K562 (cell line): ENCODE measurements around the gene LHPP. TPM values are rescaled to one million over a fixed set of nuclear protein-coding genes. Genes with fewer than 3 reads are reported as not detected.

ENCODE experiments used
- ATAC-seq: fragments of 200-7000 bp; cut with Tn5 transposase; 3 replicates; pipeline ENCODE4 v1.9.1; 2020; ENCODE audit warnings: moderate library complexity
- BruUV-seq: library from RNA; stranded (reverse); fragments of 400-500 nt; replicated peaks from 2 replicates; lab custom pipeline; 2021; lab: Mats Ljungman, UMichigan
- CTCF ChIA-PET: fragments of 300-600 bp; formaldehyde crosslinking; extraction: SDS; loops from one replicate; lab custom pipeline; 2021; ENCODE audit warnings: low intra/inter-chr PET ratio; lab: Yijun Ruan, JAX
- POLR2A ChIA-PET: fragments of 300-600, 350-650 bp; sonication (Branson Sonifier 250); formaldehyde crosslinking; extraction: SDS; loops from one replicate; lab custom pipeline; 2021; ENCODE audit warnings: antibody characterized with exemption, inconsistent platforms; lab: Yijun Ruan, JAX
- DNase-seq, 4 experiments: peaks; one replicate each; pipeline versions ENCODE4 v3.0.0 to v3.0.0-alpha.2; 2011 to 2018; ENCODE audit warnings: low spot score in 3 of 4, mixed read lengths in 3 of 4; ENCODE audit errors: extremely low read depth in 1 of 4
- FAIRE-seq: peaks from 2 replicates; lab custom pipeline; 2011; peaks lifted over from hg19 to GRCh38; lab: Jason Lieb, UNC
- H2AFZ ChIP-seq: 2 replicates; pipeline ENCODE4 v1.6.0; 2011; ENCODE audit warnings: low read depth, low read length, control low read depth, inconsistent platforms
- H3K27ac ChIP-seq: fragments of 200-600 bp; 3 replicates; pipeline ENCODE4 v1.8.0; 2011; ENCODE audit warnings: low read depth, mild to moderate bottlenecking, control low read depth, inconsistent platforms, low read length, moderate library complexity, mixed read lengths; ENCODE audit errors: extremely low read depth
- H3K27me3 ChIP-seq, 2 experiments: fragments of 300-600 bp in 1 of 2; 2 replicates in 1 of 2; 3 replicates in 1 of 2; pipeline versions ENCODE4 v1.6.0 to v1.8.0; 2011; ENCODE audit warnings: inconsistent platforms in 2 of 2, low read length in 2 of 2, mild to moderate bottlenecking in 1 of 2, mixed read lengths in 1 of 2, moderate library complexity in 1 of 2; ENCODE audit not compliant: control insufficient read depth in 2 of 2, insufficient read depth in 2 of 2
- H3K36me3 ChIP-seq: fragments of 300-600 bp; 3 replicates; pipeline ENCODE4 v1.8.0; 2011; ENCODE audit warnings: mild to moderate bottlenecking, low read length, inconsistent platforms; ENCODE audit not compliant: control insufficient read depth, insufficient read depth
- H3K4me1 ChIP-seq, 2 experiments: fragments of 200-600 bp in 1 of 2; replicated peaks in 1 of 2; 2 replicates in 1 of 2; 3 replicates in 1 of 2; pipeline versions ENCODE4 v1.5.1 to v1.8.0; 2011; ENCODE audit warnings: inconsistent platforms in 2 of 2, low read length in 2 of 2, mild to moderate bottlenecking in 1 of 2, mixed read lengths in 1 of 2, moderate library complexity in 1 of 2; ENCODE audit not compliant: control insufficient read depth in 2 of 2, insufficient read depth in 2 of 2
- H3K4me2 ChIP-seq: 2 replicates; pipeline ENCODE4 v1.6.1; 2011; ENCODE audit warnings: low read length, control low read depth, inconsistent platforms, mixed read lengths; ENCODE audit not compliant: insufficient read depth
- H3K4me3 ChIP-seq: fragments of 200-600 bp; sonication (generic), shearing (Covaris generic); 2 replicates; pipeline ENCODE4 v1.5.1; 2016; ENCODE audit warnings: control low read depth, inconsistent platforms
- H3K79me2 ChIP-seq: fragments of 200-600 bp; 3 replicates; pipeline ENCODE4 v1.8.0; 2011; ENCODE audit warnings: low read length, inconsistent platforms; ENCODE audit not compliant: control insufficient read depth, insufficient read depth
- H3K9ac ChIP-seq, 2 experiments: 2 replicates each; pipeline versions ENCODE4 v1.6.0 to v1.6.1; 2011; ENCODE audit warnings: low read depth in 2 of 2, low read length in 2 of 2, control low read depth in 1 of 2, inconsistent platforms in 1 of 2, mild to moderate bottlenecking in 1 of 2, mixed read lengths in 1 of 2; ENCODE audit not compliant: insufficient read depth in 1 of 2
- H3K9me1 ChIP-seq: one replicate; pipeline ENCODE4 v1.6.0; 2011; ENCODE audit warnings: inconsistent platforms, mild to moderate bottlenecking, low read length, moderate library complexity; ENCODE audit not compliant: control insufficient read depth, insufficient read depth
- H3K9me3 ChIP-seq: replicated peaks from 2 replicates; pipeline ENCODE4 v1.5.1; 2011; ENCODE audit warnings: low read depth, low read length, inconsistent platforms; ENCODE audit not compliant: control insufficient read depth, insufficient read depth
- H4K20me1 ChIP-seq: replicated peaks from 2 replicates; pipeline ENCODE4 v1.6.1; 2011; ENCODE audit warnings: low read length, inconsistent platforms, mixed read lengths; ENCODE audit not compliant: control insufficient read depth, insufficient read depth
- CBX2 ChIP-seq: fragments of 200-600 bp; sonication (generic); IDR thresholded peaks from one replicate; pipeline ENCODE4 v1.6.1; 2012; ENCODE audit warnings: mild to moderate bottlenecking, low read length, inconsistent platforms; ENCODE audit not compliant: insufficient read depth, poor library complexity, severe bottlenecking
- CREBBP ChIP-seq: IDR thresholded peaks from one replicate; pipeline ENCODE4 v1.6.1; 2012; ENCODE audit warnings: low read depth, mild to moderate bottlenecking, control low read depth, inconsistent platforms, low read length
- EP300 ChIP-seq: IDR thresholded peaks from 2 replicates; pipeline ENCODE4 v1.6.1; 2012; ENCODE audit warnings: low read length, improper control_type of control experiment
- EP400 ChIP-seq: fragments of 450-650 bp; IDR thresholded peaks from 2 replicates; pipeline ENCODE4 v1.6.1; 2017; ENCODE audit warnings: antibody characterized with exemption, mild to moderate bottlenecking, moderate library complexity
- ETV5 ChIP-seq: sonication (generic); formaldehyde crosslinking; IDR thresholded peaks from 2 replicates; pipeline ENCODE4 v1.4.0; 2020; ENCODE audit warnings: low read depth, mild to moderate bottlenecking, missing genetic modification reagents
- GTF2A2 ChIP-seq: IDR thresholded peaks from 2 replicates; pipeline ENCODE4 v1.6.1; 2016; ENCODE audit warnings: mild to moderate bottlenecking, missing genetic modification characterization, missing compliant biosample characterization
- HLTF ChIP-seq: fragments of 450-650 bp; IDR thresholded peaks from 2 replicates; pipeline ENCODE4 v1.6.1; 2016
- RFX1 ChIP-seq: fragments of 450-650 bp; IDR thresholded peaks from 2 replicates; pipeline ENCODE4 v1.6.1; 2016; ENCODE audit warnings: mild to moderate bottlenecking, moderate library complexity
- TAF1 ChIP-seq: IDR thresholded peaks from 2 replicates; pipeline ENCODE4 v1.6.1; 2011; ENCODE audit warnings: mild to moderate bottlenecking, low read length, moderate library complexity; ENCODE audit not compliant: insufficient read depth, control insufficient read depth, severe bottlenecking; ENCODE audit errors: extremely low read depth
- ZBTB8A ChIP-seq: fragments of 450-650 bp; IDR thresholded peaks from 2 replicates; pipeline ENCODE4 v1.6.1; 2018; ENCODE audit warnings: mild to moderate bottlenecking, moderate library complexity; ENCODE audit not compliant: partially characterized antibody
- ZKSCAN8 ChIP-seq: fragments of 200-800 bp; sonication (Bioruptor generic); IDR thresholded peaks from 2 replicates; pipeline ENCODE4 v1.6.1; 2016; ENCODE audit warnings: missing genetic modification characterization, missing compliant biosample characterization
- ZNF551 ChIP-seq: fragments of 250-450 bp; sonication (Bioruptor Pico); IDR thresholded peaks from 2 replicates; pipeline ENCODE4 v1.5.0; 2021; ENCODE audit warnings: mild to moderate bottlenecking, moderate library complexity
- ZNF76 ChIP-seq: fragments of 250-450 bp; sonication (Bioruptor Pico); IDR thresholded peaks from 2 replicates; pipeline ENCODE4 v1.4.0; 2020; ENCODE audit warnings: mild to moderate bottlenecking, moderate library complexity, borderline replicate concordance
- ZNF77 ChIP-seq: fragments of 250-450 bp; sonication (Bioruptor Pico); IDR thresholded peaks from 2 replicates; pipeline ENCODE4 v1.5.0; 2020
- WGBS: fragments of 100-300 bp; shearing (Covaris generic); methylation state at CpG from one replicate; pipeline ENCODE4 v1.1.6; 2016; ENCODE audit warnings: low coverage, mixed read lengths; ENCODE audit not compliant: insufficient coverage; ENCODE audit errors: missing lambda C conversion rate; 5-methylcytosine and 5-hydroxymethylcytosine counted together
- in situ Hi-C: fragments of 300-500 bp; cut with MboI; formaldehyde crosslinking; loops from 4 replicates; pipeline ENCODE4 v1.15.0; 2018; ENCODE audit warnings: inconsistent platforms, mixed read lengths
- intact Hi-C: fragments of 100-400 bp; cut with micrococcal nuclease; formaldehyde crosslinking; loops from 2 replicates; pipeline ENCODE4 v1.14.2; 2022
- polyA plus RNA-seq, 8 experiments: library from polyadenylated mRNA; depleted of rRNA in 4 of 8; stranded (reverse) in 5 of 8; unstranded in 3 of 8; fragments of >200 nt; fragmentation: Nextera tagmentation in 2 of 8; fragmentation: Illumina TruSeq in 1 of 8; extraction: Ambion mirVana in 2 of 8; extraction: Trizol in 1 of 8; gene quantifications; 2 replicates each; pipeline versions ENCODE4 v1.2.1 to v1.2.3, GENCODE V29; 2011 to 2014; ENCODE audit warnings: inconsistent platforms in 1 of 8, missing spikeins in 1 of 8
- total RNA-seq, 7 experiments: library from RNA; depleted of rRNA in 6 of 7; stranded (reverse); fragments of >200 nt in 6 of 7; fragmentation: Illumina TruSeq in 2 of 7; extraction: Trizol in 2 of 7; gene quantifications; 2 replicates each; pipeline versions ENCODE4 v1.2.1 to v1.2.3, GENCODE V29; 2011 to 2021; ENCODE audit warnings: low replicate concordance in 1 of 7
- TF ChIP-seq, protein P1 (sequence below): fragments of 450-650 bp; formaldehyde crosslinking; IDR thresholded peaks from 2 replicates; pipeline ENCODE4 v1.4.0; 2022; ENCODE audit warnings: missing genetic modification characterization
- TF ChIP-seq, protein P2 (sequence below): fragments of 250-450 bp; sonication (Bioruptor Pico); IDR thresholded peaks from 2 replicates; pipeline ENCODE4 v1.4.0; 2020

LHPP gene
- total and polyA plus RNA-seq, 9 of the 15 experiments (the other 6 are each of a cell fraction or from before 2014, with no cell fraction given) = 0.34 to 7.4 (median 3.0) TPM

DNA sequence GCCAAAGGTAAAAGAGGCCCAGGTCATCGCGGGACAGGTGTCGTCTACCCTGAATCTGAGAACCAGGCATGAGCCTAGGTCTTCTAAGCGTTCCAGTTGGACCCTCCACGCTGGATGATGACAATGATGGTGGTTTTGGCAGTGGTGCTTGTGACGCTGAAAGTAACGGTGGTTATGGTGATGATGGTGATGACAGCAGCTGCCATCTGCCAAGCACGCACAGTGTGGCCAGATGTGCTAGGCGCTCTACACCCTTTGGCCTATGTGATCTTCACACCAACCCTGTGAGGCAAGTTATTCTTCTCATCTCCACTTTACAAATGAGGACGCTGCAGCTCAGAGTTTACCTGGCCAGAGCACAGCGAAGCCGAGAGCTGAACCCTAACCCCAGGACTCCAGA lies 188.6 kb downstream of the LHPP start (continued):
- TF ChIP-seq, protein P1, sequence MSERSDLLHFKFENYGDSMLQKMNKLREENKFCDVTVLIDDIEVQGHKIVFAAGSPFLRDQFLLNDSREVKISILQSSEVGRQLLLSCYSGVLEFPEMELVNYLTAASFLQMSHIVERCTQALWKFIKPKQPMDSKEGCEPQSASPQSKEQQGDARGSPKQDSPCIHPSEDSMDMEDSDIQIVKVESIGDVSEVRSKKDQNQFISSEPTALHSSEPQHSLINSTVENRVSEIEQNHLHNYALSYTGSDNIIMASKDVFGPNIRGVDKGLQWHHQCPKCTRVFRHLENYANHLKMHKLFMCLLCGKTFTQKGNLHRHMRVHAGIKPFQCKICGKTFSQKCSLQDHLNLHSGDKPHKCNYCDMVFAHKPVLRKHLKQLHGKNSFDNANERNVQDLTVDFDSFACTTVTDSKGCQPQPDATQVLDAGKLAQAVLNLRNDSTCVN (CRISPR knock-in tag) = no peak
- TF ChIP-seq CREBBP = no peak
- TF ChIP-seq EP300 = no peak
- TF ChIP-seq EP400 = no peak
- no peak for TF ChIP-seq ZKSCAN8 (CRISPR knock-in tag)

DNA sequence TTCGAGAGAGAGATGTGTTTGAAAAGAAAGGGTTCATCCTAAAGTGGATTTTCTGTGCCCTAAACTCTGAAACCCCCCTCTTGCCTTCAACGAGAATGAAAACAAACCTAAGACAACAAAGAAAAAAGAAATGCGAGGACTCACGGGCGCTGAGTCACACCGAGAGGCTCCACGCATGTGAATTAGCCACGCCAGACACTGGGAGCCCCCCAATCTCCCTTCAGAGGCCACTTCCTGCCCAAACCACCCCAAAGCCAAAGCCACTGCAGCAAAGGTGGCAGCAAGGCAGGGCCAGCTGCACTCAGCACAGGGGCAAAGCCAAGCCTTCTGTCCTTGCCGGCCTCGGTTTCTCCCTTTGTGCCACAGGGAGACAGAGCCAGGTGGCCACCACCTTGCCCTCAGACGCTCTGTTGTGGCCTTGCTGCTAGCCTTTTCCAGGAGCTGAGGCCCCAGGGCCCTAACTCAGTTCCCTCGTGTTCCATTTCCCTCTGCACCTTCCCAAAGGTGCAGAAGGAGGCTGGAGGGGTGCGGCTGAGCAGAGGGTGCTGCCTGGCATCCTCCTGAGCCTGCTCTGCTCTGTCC lies 189.3 kb downstream of the LHPP start:
- in situ Hi-C loops (no loop called here), intact Hi-C loops (no loop called here)
- no peak for TF ChIP-seq HLTF
- no peak for TF ChIP-seq RFX1
- TF ChIP-seq ZNF77 (CRISPR knock-in tag) = no peak
- TF ChIP-seq ZBTB8A = no peak
- no peak for TF ChIP-seq ZNF551 (CRISPR knock-in tag)
- no peak for TF ChIP-seq ETV5 (CRISPR knock-in tag)
- no peak for TF ChIP-seq TAF1
- no peak for TF ChIP-seq GTF2A2 (tag)
- no peak for TF ChIP-seq ZNF76 (CRISPR knock-in tag)
- TF ChIP-seq, protein P2, sequence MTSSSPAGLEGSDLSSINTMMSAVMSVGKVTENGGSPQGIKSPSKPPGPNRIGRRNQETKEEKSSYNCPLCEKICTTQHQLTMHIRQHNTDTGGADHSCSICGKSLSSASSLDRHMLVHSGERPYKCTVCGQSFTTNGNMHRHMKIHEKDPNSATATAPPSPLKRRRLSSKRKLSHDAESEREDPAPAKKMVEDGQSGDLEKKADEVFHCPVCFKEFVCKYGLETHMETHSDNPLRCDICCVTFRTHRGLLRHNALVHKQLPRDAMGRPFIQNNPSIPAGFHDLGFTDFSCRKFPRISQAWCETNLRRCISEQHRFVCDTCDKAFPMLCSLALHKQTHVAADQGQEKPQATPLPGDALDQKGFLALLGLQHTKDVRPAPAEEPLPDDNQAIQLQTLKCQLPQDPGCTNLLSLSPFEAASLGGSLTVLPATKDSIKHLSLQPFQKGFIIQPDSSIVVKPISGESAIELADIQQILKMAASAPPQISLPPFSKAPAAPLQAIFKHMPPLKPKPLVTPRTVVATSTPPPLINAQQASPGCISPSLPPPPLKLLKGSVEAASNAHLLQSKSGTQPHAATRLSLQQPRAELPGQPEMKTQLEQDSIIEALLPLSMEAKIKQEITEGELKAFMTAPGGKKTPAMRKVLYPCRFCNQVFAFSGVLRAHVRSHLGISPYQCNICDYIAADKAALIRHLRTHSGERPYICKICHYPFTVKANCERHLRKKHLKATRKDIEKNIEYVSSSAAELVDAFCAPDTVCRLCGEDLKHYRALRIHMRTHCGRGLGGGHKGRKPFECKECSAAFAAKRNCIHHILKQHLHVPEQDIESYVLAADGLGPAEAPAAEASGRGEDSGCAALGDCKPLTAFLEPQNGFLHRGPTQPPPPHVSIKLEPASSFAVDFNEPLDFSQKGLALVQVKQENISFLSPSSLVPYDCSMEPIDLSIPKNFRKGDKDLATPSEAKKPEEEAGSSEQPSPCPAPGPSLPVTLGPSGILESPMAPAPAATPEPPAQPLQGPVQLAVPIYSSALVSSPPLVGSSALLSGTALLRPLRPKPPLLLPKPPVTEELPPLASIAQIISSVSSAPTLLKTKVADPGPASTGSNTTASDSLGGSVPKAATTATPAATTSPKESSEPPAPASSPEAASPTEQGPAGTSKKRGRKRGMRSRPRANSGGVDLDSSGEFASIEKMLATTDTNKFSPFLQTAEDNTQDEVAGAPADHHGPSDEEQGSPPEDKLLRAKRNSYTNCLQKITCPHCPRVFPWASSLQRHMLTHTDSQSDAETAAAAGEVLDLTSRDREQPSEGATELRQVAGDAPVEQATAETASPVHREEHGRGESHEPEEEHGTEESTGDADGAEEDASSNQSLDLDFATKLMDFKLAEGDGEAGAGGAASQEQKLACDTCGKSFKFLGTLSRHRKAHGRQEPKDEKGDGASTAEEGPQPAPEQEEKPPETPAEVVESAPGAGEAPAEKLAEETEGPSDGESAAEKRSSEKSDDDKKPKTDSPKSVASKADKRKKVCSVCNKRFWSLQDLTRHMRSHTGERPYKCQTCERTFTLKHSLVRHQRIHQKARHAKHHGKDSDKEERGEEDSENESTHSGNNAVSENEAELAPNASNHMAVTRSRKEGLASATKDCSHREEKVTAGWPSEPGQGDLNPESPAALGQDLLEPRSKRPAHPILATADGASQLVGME (CRISPR knock-in tag) = no peak
- TF ChIP-seq CBX2 = no peak
- no peak for FAIRE-seq
- Histone ChIP-seq H2AFZ (no peak overlapping the region), H3K27me3 (no peaks in the 10 kb centered on the region), H3K27ac (no peak overlapping the region; the same call in 2 of the 3 replicates), H3K4me1 (peaks cover 35 to 45% of the 10 kb centered on the region in 2 experiments), H3K36me3 (peaks cover 9% of the 10 kb centered on the region; the same call in 1 of the 3 replicates), H4K20me1 (no peaks in the 10 kb centered on the region), H3K4me3 (no peak overlapping the region), H3K9ac (peak overlapping the region in 1 of 2 experiments; percentile 68; a peak in 2 of 4 replicates), H3K9me1 (no peaks in the 10 kb centered on the region), H3K79me2 (peaks cover 18% of the 10 kb centered on the region), H3K9me3 (no peaks in the 10 kb centered on the region; the same call in 1 of the 2 replicates), H3K4me2 (no peak overlapping the region)
- ChIA-PET POLR2A (interaction anchor here (0.6 kb wide), 1 partner anchor 43 kb away, joined by 5 read pairs; no protein-coding TSS in a partner anchor), CTCF (no interaction called here)
- WGBS = 64% methylated on average over 7 of the region's 13 CpGs
- BruUV-seq = no TSS peak
- no peak for ATAC-seq
- no peak for DNase-seq
